HepG2 (cell line): ENCODE measurements around the gene G6PD.

ENCODE experiments used
- CTCF ChIP-seq: sonication (generic); formaldehyde crosslinking; IDR thresholded peaks from 2 replicates; pipeline ENCODE4 v1.5.0; 2020; ENCODE audit warnings: mild to moderate bottlenecking, missing genetic modification reagents, moderate library complexity
- DMAP1 ChIP-seq: IDR thresholded peaks from 2 replicates; pipeline ENCODE4 v1.6.1; 2016
- EHMT2 ChIP-seq: fragments of 200-600 bp; sonication (generic); IDR thresholded peaks from 2 replicates; pipeline ENCODE4 v1.7.0; 2017; ENCODE audit warnings: antibody characterized with exemption, low read depth, low read length, borderline replicate concordance
- HMG20A ChIP-seq: IDR thresholded peaks from 2 replicates; pipeline ENCODE4 v1.6.1; 2016; ENCODE audit warnings: borderline replicate concordance
- JUN ChIP-seq: sonication (generic); formaldehyde crosslinking; IDR thresholded peaks from 2 replicates; pipeline ENCODE4 v1.4.0; 2020; ENCODE audit warnings: mild to moderate bottlenecking, missing genetic modification reagents
- POLR2A ChIP-seq, 2 experiments: IDR thresholded peaks; 2 replicates each; pipeline ENCODE4 v1.6.1; 2011; ENCODE audit warnings: low read depth in 2 of 2, low read length in 2 of 2, mild to moderate bottlenecking in 1 of 2, moderate library complexity in 1 of 2; ENCODE audit not compliant: insufficient read depth in 1 of 2
- RORA ChIP-seq: sonication (generic); formaldehyde crosslinking; IDR thresholded peaks from 2 replicates; pipeline ENCODE4 v1.5.0; 2020; ENCODE audit warnings: mild to moderate bottlenecking, missing genetic modification reagents, moderate library complexity
- TEAD3 ChIP-seq: optimal IDR thresholded peaks from 2 replicates; pipeline ENCODE3; 2016; ENCODE audit warnings: borderline replicate concordance
- ZFP37 ChIP-seq: sonication (generic); formaldehyde crosslinking; IDR thresholded peaks from 2 replicates; pipeline ENCODE4 v1.4.0; 2020; ENCODE audit warnings: missing genetic modification reagents, borderline replicate concordance
- ZNF274 ChIP-seq: sonication (generic); formaldehyde crosslinking; IDR thresholded peaks from 2 replicates; pipeline ENCODE4 v1.5.1; 2020; ENCODE audit warnings: mild to moderate bottlenecking, missing genetic modification reagents
- ZNF749 ChIP-seq: sonication (generic); formaldehyde crosslinking; IDR thresholded peaks from 2 replicates; pipeline ENCODE4 v1.8.0; 2022; ENCODE audit warnings: mild to moderate bottlenecking, missing genetic modification reagents, moderate library complexity, borderline replicate concordance
- TF ChIP-seq, protein P1 (sequence below): IDR thresholded peaks from 2 replicates; pipeline ENCODE4 v1.6.1; 2012; ENCODE audit warnings: inconsistent platforms
- TF ChIP-seq, protein P2 (sequence below): sonication (generic); formaldehyde crosslinking; IDR thresholded peaks from 2 replicates; pipeline ENCODE4 v1.9.0; 2022; ENCODE audit warnings: missing genetic modification reagents, mild to moderate bottlenecking, borderline replicate concordance

DNA sequence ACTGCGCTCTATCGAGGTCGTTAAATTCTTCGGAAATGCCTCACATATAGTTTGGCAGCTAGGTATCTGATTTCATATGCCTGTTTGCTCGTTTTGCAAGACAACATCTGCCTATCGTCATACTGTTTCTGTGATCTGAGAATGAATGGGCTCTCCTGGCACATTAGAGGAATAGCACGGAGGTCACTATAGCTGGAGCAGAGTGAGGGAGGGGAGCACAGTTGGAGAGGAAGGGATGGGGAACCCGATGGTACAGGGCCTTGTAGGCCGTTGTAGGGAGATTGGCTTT is 1.3 kb upstream of the G6PD start:
- TF ChIP-seq, protein P1, sequence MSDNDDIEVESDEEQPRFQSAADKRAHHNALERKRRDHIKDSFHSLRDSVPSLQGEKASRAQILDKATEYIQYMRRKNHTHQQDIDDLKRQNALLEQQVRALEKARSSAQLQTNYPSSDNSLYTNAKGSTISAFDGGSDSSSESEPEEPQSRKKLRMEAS = no peak
- TF ChIP-seq, protein P2, sequence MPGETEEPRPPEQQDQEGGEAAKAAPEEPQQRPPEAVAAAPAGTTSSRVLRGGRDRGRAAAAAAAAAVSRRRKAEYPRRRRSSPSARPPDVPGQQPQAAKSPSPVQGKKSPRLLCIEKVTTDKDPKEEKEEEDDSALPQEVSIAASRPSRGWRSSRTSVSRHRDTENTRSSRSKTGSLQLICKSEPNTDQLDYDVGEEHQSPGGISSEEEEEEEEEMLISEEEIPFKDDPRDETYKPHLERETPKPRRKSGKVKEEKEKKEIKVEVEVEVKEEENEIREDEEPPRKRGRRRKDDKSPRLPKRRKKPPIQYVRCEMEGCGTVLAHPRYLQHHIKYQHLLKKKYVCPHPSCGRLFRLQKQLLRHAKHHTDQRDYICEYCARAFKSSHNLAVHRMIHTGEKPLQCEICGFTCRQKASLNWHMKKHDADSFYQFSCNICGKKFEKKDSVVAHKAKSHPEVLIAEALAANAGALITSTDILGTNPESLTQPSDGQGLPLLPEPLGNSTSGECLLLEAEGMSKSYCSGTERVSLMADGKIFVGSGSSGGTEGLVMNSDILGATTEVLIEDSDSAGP (CRISPR knock-in tag) = no peak
- no peak for TF ChIP-seq DMAP1 (CRISPR knock-in tag)
- TF ChIP-seq ZFP37 (CRISPR knock-in tag) = no peak
- no peak for TF ChIP-seq HMG20A
- TF ChIP-seq TEAD3 (CRISPR knock-in tag) = no peak
- TF ChIP-seq CTCF (CRISPR knock-in tag) = no peak
- no peak for TF ChIP-seq POLR2A (IDR thresholded peaks at IDR 0.05; ENCODE audit: insufficient read depth in 1 of 2, low read depth in 2 of 2, low read length in 2 of 2)
- no peak for TF ChIP-seq ZNF749 (CRISPR knock-in tag)
- TF ChIP-seq JUN (CRISPR knock-in tag) = no peak
- TF ChIP-seq RORA = no peak
- TF ChIP-seq ZNF274 (CRISPR knock-in tag) = no peak
- no peak for TF ChIP-seq EHMT2
